Activated CD4-positive, alpha-beta T cell treated with anti-CD3 and anti-CD28 coated beads, Interleukin-2, amount 50 U/mL, for 1 hour (primary cell): Measurements from ENCODE around the gene VPS13D.
A peak's percentile ranks its signal among the peaks of the same experiment; 100 is the strongest.

Source experiments
- DNase-seq: peaks from one replicate; pipeline ENCODE4 v3.0.0-alpha.2; 2020

The VPS13D gene

GRCh38 chr1:12230549-12231275 is 882 bp downstream of the VPS13D start:
- no peak for DNase-seq

- no peak for DNase-seq
Measured at GRCh38 chr1:12231276-12231595, 1.4 kb downstream of the VPS13D start.

- no peak for DNase-seq
Measured at GRCh38 chr1:12232221-12232620, 2.4 kb downstream of the VPS13D start.

DNA sequence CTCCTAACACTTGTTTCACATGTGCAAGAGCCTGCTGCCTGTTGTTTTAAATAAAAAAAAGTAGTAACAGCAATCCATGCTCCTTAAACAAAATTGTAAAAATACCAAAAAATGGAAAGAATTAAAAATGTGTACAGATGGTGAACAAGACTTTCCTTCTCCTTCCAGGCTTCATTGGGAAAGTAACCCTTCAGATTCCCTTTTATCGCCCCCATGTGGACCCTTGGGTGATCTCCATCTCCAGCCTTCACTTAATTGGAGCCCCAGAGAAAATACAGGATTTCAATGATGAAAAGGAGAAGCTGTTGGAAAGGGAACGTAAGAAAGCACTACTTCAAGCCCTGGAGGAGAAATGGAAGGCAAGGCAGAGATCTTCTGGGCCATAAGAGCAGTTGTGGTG is 14.2 kb downstream of the VPS13D start:
- DNase-seq: no peak

- DNase-seq: no peak
Measured at GRCh38 chr1:12244585-12244984, 14.8 kb downstream of the VPS13D start.

- DNase-seq: no peak
Measured at GRCh38 chr1:12245116-12245515, 15.3 kb downstream of the VPS13D start.

DNA sequence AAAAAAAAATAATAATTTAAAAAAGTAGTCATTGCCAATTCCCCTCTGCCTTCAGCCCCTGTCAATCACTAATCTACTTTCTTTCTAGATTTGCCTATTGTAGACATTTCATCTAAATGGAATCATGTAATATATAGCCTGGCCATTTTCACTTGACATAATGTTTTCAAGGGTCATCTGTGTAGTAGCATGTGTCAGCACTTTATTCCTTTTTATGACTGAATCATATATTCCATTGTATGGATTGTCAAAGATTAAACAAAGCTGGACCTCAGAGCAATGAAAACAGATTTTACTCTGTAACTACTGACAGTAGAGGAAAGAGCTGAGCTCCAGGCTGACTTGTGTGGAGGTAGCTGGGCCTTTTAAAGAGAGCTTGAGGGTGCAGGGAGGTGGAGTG is 15.9 kb downstream of the VPS13D start:
- DNase-seq: no peak

DNA sequence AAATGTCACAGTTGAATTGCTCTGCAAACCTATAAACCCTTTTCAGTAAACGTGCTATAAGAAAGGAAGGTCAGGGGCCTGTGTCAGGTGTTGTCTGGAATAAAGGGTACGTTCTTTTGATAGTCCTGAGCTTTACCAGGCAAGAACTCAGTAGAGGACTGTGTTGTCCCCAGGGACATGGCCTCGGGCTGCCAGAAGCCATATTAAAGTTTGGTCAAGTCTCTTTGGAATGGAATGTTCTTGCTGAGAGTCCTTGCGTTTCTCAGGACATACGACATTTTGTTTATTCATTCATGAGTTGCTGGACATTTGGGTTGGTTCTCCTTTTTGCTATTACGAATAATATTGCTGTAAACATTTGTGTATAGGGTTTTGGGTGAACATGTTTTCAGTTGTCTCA is 16.8 kb downstream of the VPS13D start:
- no peak for DNase-seq

GRCh38 chr1:12249181-12249580 is 19.4 kb downstream of the VPS13D start:
- DNase-seq: no peak

GRCh38 chr1:12249748-12250147 is 19.9 kb downstream of the VPS13D start:
- no peak for DNase-seq

DNA sequence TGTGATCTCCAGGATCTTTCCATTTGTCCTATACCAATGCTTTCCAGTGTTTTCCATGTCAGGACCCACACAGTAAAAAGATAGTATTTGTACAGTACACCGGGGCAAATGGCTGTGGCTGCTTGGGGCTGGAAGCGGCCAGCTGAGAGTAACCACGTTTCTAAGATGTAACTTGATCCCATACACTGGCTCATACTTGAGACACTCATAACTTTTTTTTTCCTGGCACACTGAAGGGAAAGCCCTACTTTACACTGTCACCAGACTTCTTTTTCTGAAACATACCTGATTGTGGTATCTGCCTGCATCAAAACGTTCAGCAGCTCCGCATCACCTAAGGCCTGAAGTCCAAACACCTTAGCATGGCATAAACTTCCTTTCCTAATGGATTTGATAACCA is 21.6 kb downstream of the VPS13D start:
- no peak for DNase-seq

GRCh38 chr1:12255913-12256312 is 26.1 kb downstream of the VPS13D start:
- DNase-seq: no peak

GRCh38 chr1:12258272-12258671 is 28.4 kb downstream of the VPS13D start:
- DNase-seq: no peak

DNA sequence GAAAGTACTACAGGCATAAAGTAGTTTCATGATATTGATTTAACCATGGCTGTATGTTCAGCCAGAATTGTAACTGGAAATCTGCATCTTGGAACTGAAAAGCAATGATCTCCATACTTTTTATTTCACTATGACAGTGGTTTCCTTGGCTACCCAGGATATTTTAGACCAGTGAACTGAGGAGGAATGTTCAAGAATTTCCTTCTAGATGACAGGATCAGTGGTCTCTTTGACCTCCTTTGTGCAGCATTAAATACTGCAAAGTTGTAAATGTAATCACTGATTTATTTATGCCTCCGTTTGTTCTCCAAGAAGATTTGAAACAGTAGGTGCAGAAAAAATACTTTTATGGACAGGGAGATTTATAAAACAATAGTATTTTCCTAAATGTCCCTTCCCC is 39.5 kb downstream of the VPS13D start:
- DNase-seq: no peak

GRCh38 chr1:12271033-12271432 is 41.2 kb downstream of the VPS13D start:
- DNase-seq: no peak

- DNase-seq: no peak
Measured at GRCh38 chr1:12272770-12273169, 42.9 kb downstream of the VPS13D start.

DNA sequence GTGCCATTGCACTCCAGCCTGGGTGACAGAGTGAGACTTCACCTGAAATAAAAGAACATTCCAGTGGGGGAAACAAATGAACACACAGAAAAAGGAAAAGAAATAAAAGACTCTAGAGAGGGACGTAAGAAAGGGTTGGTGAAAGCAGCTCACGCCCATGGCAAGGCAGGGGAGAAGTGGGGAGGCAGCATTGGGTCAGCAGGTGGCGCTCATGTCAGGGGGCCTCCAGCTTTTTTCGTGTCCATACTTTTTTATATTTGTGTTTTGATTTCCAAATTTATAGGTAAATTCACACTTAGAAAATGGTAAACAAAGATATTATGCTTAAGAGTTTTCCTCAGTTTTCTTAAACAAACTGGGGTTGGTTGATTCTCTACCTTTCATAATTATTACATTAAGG is 45.5 kb downstream of the VPS13D start:
- DNase-seq: peak; percentile 24

- peak; percentile 2 for DNase-seq
Measured at GRCh38 chr1:12276225-12276624, 46.4 kb downstream of the VPS13D start.

DNA sequence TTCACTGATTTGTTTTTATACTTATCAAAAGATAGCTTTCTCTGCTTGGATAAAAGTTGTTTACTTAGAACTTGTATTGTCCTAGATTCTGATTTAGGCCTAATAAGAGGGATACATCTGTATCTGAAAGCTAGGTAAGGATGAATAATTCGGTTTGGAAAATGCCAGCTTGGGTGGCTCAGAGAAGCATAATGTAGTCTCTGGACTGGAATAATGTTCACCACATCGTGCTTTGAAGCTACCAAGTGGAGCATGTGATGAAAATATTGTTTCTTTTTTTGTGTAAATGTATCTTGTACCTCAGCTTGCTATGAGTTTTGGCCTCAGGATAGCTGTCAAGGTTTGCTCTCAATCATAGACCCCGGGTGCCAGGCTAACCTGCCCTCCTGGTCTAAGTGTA is 49.2 kb downstream of the VPS13D start:
- no peak for DNase-seq

GRCh38 chr1:12279728-12280464 is 50.1 kb downstream of the VPS13D start:
- no peak for DNase-seq

- DNase-seq: no peak
Measured at GRCh38 chr1:12282142-12282541, 52.3 kb downstream of the VPS13D start.

DNA sequence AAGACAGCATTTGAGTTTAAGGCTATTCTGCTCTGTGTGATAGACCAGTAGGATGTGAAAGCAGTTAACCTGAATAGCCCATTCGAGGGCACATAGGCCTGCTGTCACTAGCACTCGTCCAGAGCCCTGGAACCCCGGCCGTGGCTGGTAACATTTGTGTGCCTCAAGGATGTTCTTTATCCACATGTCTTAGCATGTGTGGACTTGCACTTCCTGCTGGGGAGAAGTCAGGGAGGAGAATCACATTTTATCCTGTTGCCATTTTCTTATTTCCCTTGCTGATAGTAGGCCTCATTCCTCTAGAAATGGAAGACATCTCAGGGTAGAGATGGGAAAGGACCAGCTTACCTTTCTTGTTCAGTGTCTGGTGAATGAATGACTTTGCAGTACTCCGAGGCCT is 54.7 kb downstream of the VPS13D start:
- no peak for DNase-seq

- no peak for DNase-seq
Measured at GRCh38 chr1:12285496-12286143, 55.8 kb downstream of the VPS13D start.

DNA sequence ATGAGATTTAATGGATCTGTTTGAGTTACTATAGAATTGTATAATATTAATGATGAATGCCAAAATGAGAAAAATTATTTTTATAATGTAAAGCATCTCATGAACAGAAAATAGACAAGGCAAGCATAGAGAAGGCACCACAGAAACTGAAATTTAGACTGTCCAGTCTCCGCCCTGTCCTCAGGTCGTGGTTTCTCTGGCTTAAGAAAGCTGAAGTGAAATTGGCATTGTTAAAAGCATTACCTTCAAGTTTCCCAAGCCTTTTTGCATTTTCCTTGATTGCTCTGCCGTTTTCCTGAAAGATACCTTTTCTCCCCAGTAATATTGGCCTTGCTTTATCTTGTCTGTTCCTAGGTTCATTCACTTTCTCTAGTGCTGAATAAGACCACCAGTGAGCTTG is 58.0 kb downstream of the VPS13D start:
- DNase-seq: no peak
